GM12878 (cell line): Measurements from ENCODE around the gene TEX55. TPM values are rescaled to one million over a fixed set of nuclear protein-coding genes. Genes with fewer than 3 reads are reported as not detected.

ENCODE experiments used
- ATAC-seq: fragments of 200-7000 bp; cut with Tn5 transposase; 3 replicates; pipeline ENCODE4 v1.9.1; 2020; ENCODE audit warnings: mild to moderate bottlenecking, moderate library complexity
- BruUV-seq: library from RNA; stranded (reverse); fragments of 400-500 nt; replicated peaks from 2 replicates; lab custom pipeline; 2021; lab: Mats Ljungman, UMichigan
- CTCF ChIA-PET: fragments of 300-600 bp; sonication (Branson Sonifier 250); formaldehyde crosslinking; extraction: SDS; loops from one replicate; lab custom pipeline; 2021; ENCODE audit warnings: inconsistent platforms; lab: Yijun Ruan, JAX
- POLR2A ChIA-PET: fragments of 350-600 bp; formaldehyde crosslinking; extraction: SDS; loops from one replicate; lab custom pipeline; 2021; ENCODE audit warnings: inconsistent platforms; lab: Charles Lee
- RAD21 ChIA-PET: fragments of 300-600 bp; sonication (Branson Sonifier 250); formaldehyde crosslinking; loops from one replicate; lab custom pipeline; 2023; ENCODE audit warnings: antibody characterized with exemption; ENCODE audit not compliant: unreplicated experiment; lab: Charles Lee
- SMC1A ChIA-PET: fragments of 300-600 bp; sonication (Branson Sonifier 250); formaldehyde crosslinking; loops from one replicate; lab custom pipeline; 2023; ENCODE audit not compliant: unreplicated experiment, uncharacterized antibody; lab: Charles Lee
- DNase-seq: peaks from one replicate; pipeline ENCODE4 v3.0.0-alpha.2; 2011; ENCODE audit warnings: low read depth, low spot score
- FAIRE-seq: peaks from 3 replicates; lab custom pipeline; 2011; peaks lifted over from hg19 to GRCh38; lab: Jason Lieb, UNC
- H2AFZ ChIP-seq: 2 replicates; pipeline ENCODE4 v1.6.0; 2011; ENCODE audit warnings: low read depth, low read length, control low read depth; ENCODE audit not compliant: control insufficient read depth
- H3K27ac ChIP-seq: 2 replicates; pipeline ENCODE4 v1.5.1; 2011; ENCODE audit warnings: control low read depth; ENCODE audit not compliant: control insufficient read depth, insufficient read depth
- H3K27me3 ChIP-seq, 2 experiments: replicated peaks in 1 of 2; 2 replicates each; pipeline versions ENCODE4 v1.6.0 to v1.6.1; 2011; ENCODE audit warnings: low read length in 1 of 2; ENCODE audit not compliant: control insufficient read depth in 2 of 2, insufficient read depth in 2 of 2
- H3K36me3 ChIP-seq, 2 experiments: 2 replicates each; pipeline ENCODE4 v1.5.1; 2011; ENCODE audit warnings: low read length in 1 of 2; ENCODE audit not compliant: control insufficient read depth in 2 of 2, insufficient read depth in 2 of 2
- H3K4me1 ChIP-seq: 2 replicates; pipeline ENCODE4 v1.6.1; 2011; ENCODE audit warnings: mild to moderate bottlenecking, low read length, moderate library complexity, mixed read lengths; ENCODE audit not compliant: control insufficient read depth, insufficient read depth
- H3K4me2 ChIP-seq: 2 replicates; pipeline ENCODE4 v1.6.0; 2011; ENCODE audit warnings: control low read depth; ENCODE audit not compliant: control insufficient read depth, insufficient read depth
- H3K4me3 ChIP-seq: fragments of 200-600 bp; sonication (generic); 2 replicates; pipeline ENCODE4 v1.5.1; 2016
- H3K79me2 ChIP-seq: 2 replicates; pipeline ENCODE4 v1.6.0; 2011; ENCODE audit warnings: low read length; ENCODE audit not compliant: control insufficient read depth, insufficient read depth
- H3K9ac ChIP-seq: 2 replicates; pipeline ENCODE4 v1.8.0; 2011; ENCODE audit warnings: low read length, control low read depth, mixed read lengths; ENCODE audit not compliant: control insufficient read depth, insufficient read depth
- H3K9me3 ChIP-seq: replicated peaks from 3 replicates; pipeline ENCODE4 v1.5.1; 2011; ENCODE audit warnings: mild to moderate bottlenecking, low read length; ENCODE audit not compliant: control insufficient read depth, insufficient read depth
- H4K20me1 ChIP-seq: 2 replicates; pipeline ENCODE4 v1.6.0; 2011; ENCODE audit not compliant: control insufficient read depth, insufficient read depth
- CBX3 ChIP-seq: fragments of 200-600 bp; sonication (generic); IDR thresholded peaks from 2 replicates; pipeline ENCODE4 v1.6.1; 2016; ENCODE audit warnings: low read depth, borderline replicate concordance
- GATAD2B ChIP-seq: fragments of 450-650 bp; conservative IDR thresholded peaks from 2 replicates; pipeline ENCODE4 v1.6.1; 2017; ENCODE audit warnings: low read depth, mild to moderate bottlenecking, moderate library complexity
- NRF1 ChIP-seq: conservative IDR thresholded peaks from 2 replicates; pipeline ENCODE4 v1.6.1; 2011; ENCODE audit warnings: mild to moderate bottlenecking, low read depth, low read length, improper control_type of control experiment
- PAX8 ChIP-seq: fragments of 450-650 bp; IDR thresholded peaks from 2 replicates; pipeline ENCODE4 v1.6.1; 2017; ENCODE audit warnings: mild to moderate bottlenecking, moderate library complexity
- PBX3 ChIP-seq: IDR thresholded peaks from 2 replicates; pipeline ENCODE4 v1.6.1; 2011; ENCODE audit warnings: mild to moderate bottlenecking, low read depth, low read length, moderate library complexity; ENCODE audit not compliant: insufficient replicate concordance
- POLR2AphosphoS2 ChIP-seq: IDR thresholded peaks from 2 replicates; pipeline ENCODE4 v1.6.1; 2011; ENCODE audit warnings: low read depth, mild to moderate bottlenecking, low read length, improper control_type of control experiment, moderate library complexity
- POU2F2 ChIP-seq: IDR thresholded peaks from 3 replicates; pipeline ENCODE4 v1.6.1; 2011; ENCODE audit warnings: low read depth, mild to moderate bottlenecking, low read length, borderline replicate concordance
- RFX5 ChIP-seq: IDR thresholded peaks from 2 replicates; pipeline ENCODE4 v1.6.1; 2011; ENCODE audit warnings: low read depth, low read length, improper control_type of control experiment
- SMARCA5 ChIP-seq: fragments of 450-650 bp; IDR thresholded peaks from 2 replicates; pipeline ENCODE4 v1.6.1; 2017; ENCODE audit warnings: mild to moderate bottlenecking
- ZNF217 ChIP-seq: fragments of 450-650 bp; IDR thresholded peaks from 2 replicates; pipeline ENCODE4 v1.6.1; 2017; ENCODE audit warnings: antibody characterized with exemption, mild to moderate bottlenecking
- WGBS: methylation state at CpG from one replicate; pipeline ENCODE4 v1.1.6; 2016; ENCODE audit warnings: low lambda C conversion rate; ENCODE audit not compliant: insufficient replicate concordance, insufficient coverage; ENCODE audit errors: missing lambda C conversion rate; 5-methylcytosine and 5-hydroxymethylcytosine counted together
- in situ Hi-C: fragments of 300-500 bp; cut with MboI; formaldehyde crosslinking; loops from 9 replicates; pipeline ENCODE4 v1.14.3; 2018; ENCODE audit warnings: mixed read lengths
- intact Hi-C: fragments of 100-400 bp; cut with micrococcal nuclease; formaldehyde crosslinking; loops from one replicate; pipeline ENCODE4 v1.14.2; 2022; ENCODE audit not compliant: unreplicated experiment
- polyA plus RNA-seq, 11 experiments: library from polyadenylated mRNA; depleted of rRNA in 4 of 11; unstranded in 6 of 11; stranded (reverse) in 5 of 11; fragments of >200 nt; fragmentation: Nextera tagmentation in 4 of 11; fragmentation: Illumina TruSeq in 1 of 11; extraction: Ambion mirVana in 4 of 11; extraction: Trizol in 1 of 11; gene quantifications; 1 replicate in 1 of 11; 2 replicates in 10 of 11; pipeline versions ENCODE4 v1.2.1 to v1.2.3, GENCODE V29; 2011 to 2016; ENCODE audit warnings: inconsistent platforms in 2 of 11, missing spikeins in 2 of 11, low read depth in 1 of 11
- total RNA-seq, 4 experiments: library from RNA; depleted of rRNA in 3 of 4; stranded (reverse); fragments of >200 nt in 3 of 4; fragmentation: Illumina TruSeq in 1 of 4; extraction: Trizol in 1 of 4; gene quantifications; 2 replicates each; pipeline versions ENCODE4 v1.2.1 to v1.2.3, GENCODE V29; 2013 to 2021
- TF ChIP-seq, protein P1 (sequence below): fragments of 450-650 bp; conservative IDR thresholded peaks from 2 replicates; pipeline ENCODE4 v1.6.1; 2017; ENCODE audit warnings: mild to moderate bottlenecking, moderate library complexity
- TF ChIP-seq, protein P2 (sequence below): fragments of 150-350 bp; IDR thresholded peaks from 2 replicates; pipeline ENCODE4 v1.6.1; 2016; ENCODE audit warnings: low read depth, low read length
- TF ChIP-seq, protein P3 (sequence below): fragments of 450-650 bp; IDR thresholded peaks from 2 replicates; pipeline ENCODE4 v1.6.1; 2017; ENCODE audit warnings: borderline replicate concordance

The TEX55 gene
- total and polyA plus RNA-seq, 10 of the 15 experiments (the other 5 are each of a cell fraction or from before 2014, with no cell fraction given) = not detected

DNA sequence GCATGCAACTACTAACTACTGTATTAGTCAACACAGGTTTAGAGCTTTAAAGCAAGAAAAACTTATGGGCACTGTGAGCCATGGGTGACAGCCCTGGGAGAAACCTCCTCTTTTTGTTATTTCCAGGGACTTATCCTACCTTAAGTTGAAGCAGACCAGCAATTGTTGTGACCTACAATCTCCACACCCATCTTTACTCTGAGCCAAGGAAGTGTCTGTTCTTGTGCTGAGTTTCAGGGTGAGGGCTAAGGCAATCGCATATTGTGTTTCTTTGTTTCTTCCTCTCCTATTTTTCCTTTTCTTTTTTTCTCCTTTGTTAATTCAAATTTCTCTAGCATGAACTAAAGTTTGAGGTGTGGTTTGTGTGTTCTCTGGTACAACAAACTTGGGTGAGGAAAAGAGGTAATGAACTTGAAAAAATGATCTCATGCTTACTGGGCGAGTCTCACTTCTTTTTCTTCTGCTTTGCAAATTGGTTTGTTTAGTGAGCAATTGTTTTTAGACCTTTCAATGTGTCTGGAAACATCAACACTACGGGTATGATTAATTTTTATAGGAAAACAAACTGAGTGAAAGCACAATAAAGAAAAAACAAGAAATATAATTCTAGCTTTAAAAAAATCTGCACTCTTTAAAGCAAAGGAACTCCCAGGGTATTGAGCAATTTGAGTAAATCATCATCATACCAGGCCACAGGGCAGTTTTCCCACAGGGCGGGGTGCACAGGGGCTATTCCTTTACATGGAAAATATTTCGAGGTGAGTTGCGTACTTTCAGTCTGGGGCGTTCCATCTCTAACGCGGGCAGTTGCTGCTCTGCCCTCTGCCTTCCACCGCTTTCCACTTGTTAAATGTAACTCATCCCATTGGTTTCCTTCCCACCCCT, 30.1 kb downstream of the TEX55 start:
- H3K27me3 ChIP-seq = no peaks in the 10 kb centered on the region; a peak in 1 of 4 replicates
- BruUV-seq = no TSS peak
- H3K27ac ChIP-seq = no peak overlapping the region
- no peak for FAIRE-seq
- no peak overlapping the region for H3K9ac ChIP-seq
- DNase-seq = no peak
- no peak overlapping the region for H3K4me2 ChIP-seq
- ChIA-PET POLR2A (interaction anchor here (0.5 to 0.6 kb wide), 2 partner anchors 44 to 287 kb away, joined by 3 to 4 read pairs; no protein-coding TSS in a partner anchor), SMC1A (no interaction called here), CTCF (no interaction called here), RAD21 (no interaction called here)
- no peaks in the 10 kb centered on the region for H3K79me2 ChIP-seq
- no peaks in the 10 kb centered on the region for H3K4me1 ChIP-seq
- in situ Hi-C loops (no loop called here), intact Hi-C loops (no loop called here)
- no peaks in the 10 kb centered on the region for H4K20me1 ChIP-seq
- no peak for ATAC-seq
- no peak overlapping the region for H3K4me3 ChIP-seq
- H2AFZ ChIP-seq = no peak overlapping the region
- no peaks in the 10 kb centered on the region for H3K36me3 ChIP-seq
- H3K9me3 ChIP-seq = no peaks in the 10 kb centered on the region
- 46% methylated on average over 10 of the region's 10 CpGs for WGBS
- TF ChIP-seq PBX3 (no peak), CBX3 (no peak), RFX5 (no peak), SMARCA5 (no peak), ZNF217 (no peak), POU2F2 (no peak), NRF1 (no peak), POLR2AphosphoS2 (no peak), PAX8 (no peak), GATAD2B (no peak)
- TF ChIP-seq, protein P1, sequence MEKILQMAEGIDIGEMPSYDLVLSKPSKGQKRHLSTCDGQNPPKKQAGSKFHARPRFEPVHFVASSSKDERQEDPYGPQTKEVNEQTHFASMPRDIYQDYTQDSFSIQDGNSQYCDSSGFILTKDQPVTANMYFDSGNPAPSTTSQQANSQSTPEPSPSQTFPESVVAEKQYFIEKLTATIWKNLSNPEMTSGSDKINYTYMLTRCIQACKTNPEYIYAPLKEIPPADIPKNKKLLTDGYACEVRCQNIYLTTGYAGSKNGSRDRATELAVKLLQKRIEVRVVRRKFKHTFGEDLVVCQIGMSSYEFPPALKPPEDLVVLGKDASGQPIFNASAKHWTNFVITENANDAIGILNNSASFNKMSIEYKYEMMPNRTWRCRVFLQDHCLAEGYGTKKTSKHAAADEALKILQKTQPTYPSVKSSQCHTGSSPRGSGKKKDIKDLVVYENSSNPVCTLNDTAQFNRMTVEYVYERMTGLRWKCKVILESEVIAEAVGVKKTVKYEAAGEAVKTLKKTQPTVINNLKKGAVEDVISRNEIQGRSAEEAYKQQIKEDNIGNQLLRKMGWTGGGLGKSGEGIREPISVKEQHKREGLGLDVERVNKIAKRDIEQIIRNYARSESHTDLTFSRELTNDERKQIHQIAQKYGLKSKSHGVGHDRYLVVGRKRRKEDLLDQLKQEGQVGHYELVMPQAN = no peak
- TF ChIP-seq, protein P2, sequence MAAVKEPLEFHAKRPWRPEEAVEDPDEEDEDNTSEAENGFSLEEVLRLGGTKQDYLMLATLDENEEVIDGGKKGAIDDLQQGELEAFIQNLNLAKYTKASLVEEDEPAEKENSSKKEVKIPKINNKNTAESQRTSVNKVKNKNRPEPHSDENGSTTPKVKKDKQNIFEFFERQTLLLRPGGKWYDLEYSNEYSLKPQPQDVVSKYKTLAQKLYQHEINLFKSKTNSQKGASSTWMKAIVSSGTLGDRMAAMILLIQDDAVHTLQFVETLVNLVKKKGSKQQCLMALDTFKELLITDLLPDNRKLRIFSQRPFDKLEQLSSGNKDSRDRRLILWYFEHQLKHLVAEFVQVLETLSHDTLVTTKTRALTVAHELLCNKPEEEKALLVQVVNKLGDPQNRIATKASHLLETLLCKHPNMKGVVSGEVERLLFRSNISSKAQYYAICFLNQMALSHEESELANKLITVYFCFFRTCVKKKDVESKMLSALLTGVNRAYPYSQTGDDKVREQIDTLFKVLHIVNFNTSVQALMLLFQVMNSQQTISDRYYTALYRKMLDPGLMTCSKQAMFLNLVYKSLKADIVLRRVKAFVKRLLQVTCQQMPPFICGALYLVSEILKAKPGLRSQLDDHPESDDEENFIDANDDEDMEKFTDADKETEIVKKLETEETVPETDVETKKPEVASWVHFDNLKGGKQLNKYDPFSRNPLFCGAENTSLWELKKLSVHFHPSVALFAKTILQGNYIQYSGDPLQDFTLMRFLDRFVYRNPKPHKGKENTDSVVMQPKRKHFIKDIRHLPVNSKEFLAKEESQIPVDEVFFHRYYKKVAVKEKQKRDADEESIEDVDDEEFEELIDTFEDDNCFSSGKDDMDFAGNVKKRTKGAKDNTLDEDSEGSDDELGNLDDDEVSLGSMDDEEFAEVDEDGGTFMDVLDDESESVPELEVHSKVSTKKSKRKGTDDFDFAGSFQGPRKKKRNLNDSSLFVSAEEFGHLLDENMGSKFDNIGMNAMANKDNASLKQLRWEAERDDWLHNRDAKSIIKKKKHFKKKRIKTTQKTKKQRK = no peak
- TF ChIP-seq, protein P3, sequence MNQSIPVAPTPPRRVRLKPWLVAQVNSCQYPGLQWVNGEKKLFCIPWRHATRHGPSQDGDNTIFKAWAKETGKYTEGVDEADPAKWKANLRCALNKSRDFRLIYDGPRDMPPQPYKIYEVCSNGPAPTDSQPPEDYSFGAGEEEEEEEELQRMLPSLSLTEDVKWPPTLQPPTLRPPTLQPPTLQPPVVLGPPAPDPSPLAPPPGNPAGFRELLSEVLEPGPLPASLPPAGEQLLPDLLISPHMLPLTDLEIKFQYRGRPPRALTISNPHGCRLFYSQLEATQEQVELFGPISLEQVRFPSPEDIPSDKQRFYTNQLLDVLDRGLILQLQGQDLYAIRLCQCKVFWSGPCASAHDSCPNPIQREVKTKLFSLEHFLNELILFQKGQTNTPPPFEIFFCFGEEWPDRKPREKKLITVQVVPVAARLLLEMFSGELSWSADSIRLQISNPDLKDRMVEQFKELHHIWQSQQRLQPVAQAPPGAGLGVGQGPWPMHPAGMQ = no peak
